PC-9 (cell line): ENCODE data around the gene PLEKHH3. TPM values are rescaled to one million over a fixed set of nuclear protein-coding genes. Genes with fewer than 3 reads are reported as not detected.
A peak's percentile ranks its signal among the peaks of the same experiment; 100 is the strongest.

Experiments used
- BruUV-seq: library from RNA; stranded (reverse); fragments of 400-500 nt; replicated peaks from 2 replicates; lab custom pipeline; 2021; lab: Mats Ljungman, UMichigan
- CTCF ChIA-PET: fragments of 300-600 bp; sonication (Branson Sonifier 250); formaldehyde crosslinking; loops from one replicate; lab custom pipeline; 2022; ENCODE audit warnings: antibody characterized with exemption; lab: Charles Lee
- POLR2A ChIA-PET: fragments of 300-600 bp; sonication (Branson Sonifier 250); formaldehyde crosslinking; loops from one replicate; lab custom pipeline; 2022; ENCODE audit warnings: antibody characterized with exemption; ENCODE audit not compliant: unreplicated experiment; lab: Charles Lee
- DNase-seq, 2 experiments: peaks; one replicate each; pipeline versions ENCODE4 v3.0.0 to v3.0.0-alpha.2; 2015 to 2022; ENCODE audit warnings: mixed read lengths in 1 of 2
- H2AFZ ChIP-seq: fragments of 200-600 bp; sonication (generic); 2 replicates; pipeline ENCODE4 v1.8.1; 2017; ENCODE audit warnings: antibody characterized with exemption
- H3F3A ChIP-seq: fragments of 200-600 bp; sonication (generic); 2 replicates; pipeline ENCODE4 v1.8.1; 2017; ENCODE audit warnings: antibody characterized with exemption, mild to moderate bottlenecking, low read depth; ENCODE audit not compliant: insufficient read depth
- H3K27ac ChIP-seq: fragments of 200-600 bp; sonication (generic); 2 replicates; pipeline ENCODE4 v1.6.1; 2016; ENCODE audit warnings: mixed run types
- H3K27me3 ChIP-seq: fragments of 200-600 bp; sonication (generic); 2 replicates; pipeline ENCODE4 v1.6.1; 2016; ENCODE audit warnings: low read depth, mixed run types; ENCODE audit not compliant: insufficient read depth
- H3K36me3 ChIP-seq: fragments of 200-600 bp; sonication (generic); 2 replicates; pipeline ENCODE4 v1.6.1; 2016; ENCODE audit warnings: low read depth, mixed run types
- H3K4me1 ChIP-seq: fragments of 200-600 bp; sonication (generic); replicated peaks from 2 replicates; pipeline ENCODE4 v1.6.1; 2016; ENCODE audit warnings: mixed run types; ENCODE audit not compliant: insufficient read depth
- H3K4me2 ChIP-seq: fragments of 200-600 bp; sonication (generic); 2 replicates; pipeline ENCODE4 v1.6.1; 2017; ENCODE audit warnings: mixed run types
- H3K4me3 ChIP-seq: fragments of 200-600 bp; sonication (generic); 2 replicates; pipeline ENCODE4 v1.6.1; 2016; ENCODE audit warnings: mixed run types
- H3K79me2 ChIP-seq: fragments of 200-600 bp; sonication (generic); 2 replicates; pipeline ENCODE4 v1.6.1; 2017; ENCODE audit warnings: low read depth, mixed run types
- H3K9me2 ChIP-seq: fragments of 200-600 bp; sonication (generic); 2 replicates; pipeline ENCODE4 v1.8.1; 2017; ENCODE audit warnings: mild to moderate bottlenecking; ENCODE audit not compliant: insufficient read depth
- H3K9me3 ChIP-seq: fragments of 200-600 bp; sonication (generic); 2 replicates; pipeline ENCODE4 v1.8.1; 2016; ENCODE audit warnings: low read depth; ENCODE audit not compliant: insufficient read depth
- H4K20me1 ChIP-seq: fragments of 200-600 bp; sonication (generic); 2 replicates; pipeline ENCODE4 v1.8.1; 2017; ENCODE audit not compliant: insufficient read depth
- EZH2 ChIP-seq: fragments of 200-600 bp; sonication (generic); IDR thresholded peaks from 2 replicates; pipeline ENCODE4 v1.8.0; 2017; ENCODE audit warnings: antibody characterized with exemption, low read depth
- intact Hi-C: fragments of 100-400 bp; cut with micrococcal nuclease; formaldehyde crosslinking; loops from one replicate; pipeline ENCODE4 v1.10.0; 2022; ENCODE audit not compliant: unreplicated experiment
- total RNA-seq: library from RNA; stranded (reverse); gene quantifications from 2 replicates; pipeline ENCODE4 v1.2.3, GENCODE V29; 2021
- TF ChIP-seq, protein P1 (sequence below): fragments of 200-600 bp; sonication (generic); conservative IDR thresholded peaks from 2 replicates; pipeline ENCODE4 v1.6.1; 2017; ENCODE audit warnings: mixed run types, antibody characterized with exemption, mild to moderate bottlenecking, moderate library complexity

The PLEKHH3 gene
- total RNA-seq, 1 experiment from 2014 or later, result 22.5 TPM

- TF ChIP-seq, protein P1, sequence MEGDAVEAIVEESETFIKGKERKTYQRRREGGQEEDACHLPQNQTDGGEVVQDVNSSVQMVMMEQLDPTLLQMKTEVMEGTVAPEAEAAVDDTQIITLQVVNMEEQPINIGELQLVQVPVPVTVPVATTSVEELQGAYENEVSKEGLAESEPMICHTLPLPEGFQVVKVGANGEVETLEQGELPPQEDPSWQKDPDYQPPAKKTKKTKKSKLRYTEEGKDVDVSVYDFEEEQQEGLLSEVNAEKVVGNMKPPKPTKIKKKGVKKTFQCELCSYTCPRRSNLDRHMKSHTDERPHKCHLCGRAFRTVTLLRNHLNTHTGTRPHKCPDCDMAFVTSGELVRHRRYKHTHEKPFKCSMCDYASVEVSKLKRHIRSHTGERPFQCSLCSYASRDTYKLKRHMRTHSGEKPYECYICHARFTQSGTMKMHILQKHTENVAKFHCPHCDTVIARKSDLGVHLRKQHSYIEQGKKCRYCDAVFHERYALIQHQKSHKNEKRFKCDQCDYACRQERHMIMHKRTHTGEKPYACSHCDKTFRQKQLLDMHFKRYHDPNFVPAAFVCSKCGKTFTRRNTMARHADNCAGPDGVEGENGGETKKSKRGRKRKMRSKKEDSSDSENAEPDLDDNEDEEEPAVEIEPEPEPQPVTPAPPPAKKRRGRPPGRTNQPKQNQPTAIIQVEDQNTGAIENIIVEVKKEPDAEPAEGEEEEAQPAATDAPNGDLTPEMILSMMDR, result 0 out of 2 replicates have a peak, but pooled peaks have one; percentile 35
- TF ChIP-seq EZH2, result no peak
- Histone ChIP-seq H3K27me3 (no peaks in the 10 kb centered on the region), H3K4me3 (peak overlapping the region; percentile 95; the same call in 1 of the 2 replicates), H3K4me2 (peak overlapping the region; percentile 93), H3F3A (peaks cover 21% of the 10 kb centered on the region), H2AFZ (no peak overlapping the region), H3K27ac (no peak overlapping the region), H3K9me3 (no peaks in the 10 kb centered on the region), H3K4me1 (peaks cover 35% of the 10 kb centered on the region), H4K20me1 (no peaks in the 10 kb centered on the region), H3K36me3 (no peaks in the 10 kb centered on the region), H3K9me2 (no peaks in the 10 kb centered on the region), H3K79me2 (peaks cover 32% of the 10 kb centered on the region)
- DNase-seq, result no peak
- ChIA-PET POLR2A (interaction anchor here (0.5 kb wide), 1 partner anchor 11 kb away, joined by 5 read pairs; no protein-coding TSS in a partner anchor), CTCF (no interaction called here)
- no TSS peak for BruUV-seq
- intact Hi-C loops, result no loop called here
Measured at GRCh38 chr17:42673885-42674754, 2.7 kb downstream of the PLEKHH3 start.

- Histone ChIP-seq H3K79me2 (peaks cover 32% of the 10 kb centered on the region), H2AFZ (no peak overlapping the region), H3K36me3 (no peaks in the 10 kb centered on the region), H3K4me1 (peaks cover 36% of the 10 kb centered on the region), H3F3A (peaks cover 22% of the 10 kb centered on the region), H3K4me2 (no peak overlapping the region), H3K27ac (no peak overlapping the region), H3K9me3 (no peaks in the 10 kb centered on the region), H3K27me3 (no peaks in the 10 kb centered on the region), H3K4me3 (no peak overlapping the region), H4K20me1 (no peaks in the 10 kb centered on the region), H3K9me2 (no peaks in the 10 kb centered on the region)
- ChIA-PET POLR2A (no interaction called here), CTCF (no interaction called here)
- no TSS peak for BruUV-seq
- intact Hi-C loops, result no loop called here
- TF ChIP-seq EZH2, result no peak
- TF ChIP-seq, protein P1, result no peak
- no peak for DNase-seq
Measured at GRCh38 chr17:42673266-42673884, 3.4 kb downstream of the PLEKHH3 start.

GRCh38 chr17:42672038-42672437 is 4.8 kb downstream of the PLEKHH3 start:
- CTCF ChIA-PET, result no interaction called here
- TF ChIP-seq EZH2, result no peak
- TF ChIP-seq, protein P1, result no peak
- no peaks in the 10 kb centered on the region for H3K36me3 ChIP-seq
- H3K4me3 ChIP-seq, result no peak overlapping the region
- H3K4me2 ChIP-seq, result no peak overlapping the region
- no TSS peak for BruUV-seq
- H3K9me3 ChIP-seq, result no peaks in the 10 kb centered on the region
- DNase-seq, result no peak
- H3K27me3 ChIP-seq, result no peaks in the 10 kb centered on the region
- no peak overlapping the region for H3K27ac ChIP-seq
- H2AFZ ChIP-seq, result no peak overlapping the region
- intact Hi-C loops, result no loop called here
- no peaks in the 10 kb centered on the region for H4K20me1 ChIP-seq
- no peaks in the 10 kb centered on the region for H3K9me2 ChIP-seq
- H3K79me2 ChIP-seq, result peaks cover 32% of the 10 kb centered on the region
- H3K4me1 ChIP-seq, result peaks cover 42% of the 10 kb centered on the region
- POLR2A ChIA-PET, result no interaction called here
- H3F3A ChIP-seq, result peaks cover 30% of the 10 kb centered on the region; the same call in 1 of the 2 replicates
